ENCODE data around the gene SEPTIN6.
A peak's percentile ranks its signal among the peaks of the same experiment; 100 is the strongest.
"Not testable (repeated sequence)": the region's sequence is repeated elsewhere in the genome, so short reads cannot be mapped to it uniquely, and the experiment has no call there.

The SEPTIN6 gene

DNA sequence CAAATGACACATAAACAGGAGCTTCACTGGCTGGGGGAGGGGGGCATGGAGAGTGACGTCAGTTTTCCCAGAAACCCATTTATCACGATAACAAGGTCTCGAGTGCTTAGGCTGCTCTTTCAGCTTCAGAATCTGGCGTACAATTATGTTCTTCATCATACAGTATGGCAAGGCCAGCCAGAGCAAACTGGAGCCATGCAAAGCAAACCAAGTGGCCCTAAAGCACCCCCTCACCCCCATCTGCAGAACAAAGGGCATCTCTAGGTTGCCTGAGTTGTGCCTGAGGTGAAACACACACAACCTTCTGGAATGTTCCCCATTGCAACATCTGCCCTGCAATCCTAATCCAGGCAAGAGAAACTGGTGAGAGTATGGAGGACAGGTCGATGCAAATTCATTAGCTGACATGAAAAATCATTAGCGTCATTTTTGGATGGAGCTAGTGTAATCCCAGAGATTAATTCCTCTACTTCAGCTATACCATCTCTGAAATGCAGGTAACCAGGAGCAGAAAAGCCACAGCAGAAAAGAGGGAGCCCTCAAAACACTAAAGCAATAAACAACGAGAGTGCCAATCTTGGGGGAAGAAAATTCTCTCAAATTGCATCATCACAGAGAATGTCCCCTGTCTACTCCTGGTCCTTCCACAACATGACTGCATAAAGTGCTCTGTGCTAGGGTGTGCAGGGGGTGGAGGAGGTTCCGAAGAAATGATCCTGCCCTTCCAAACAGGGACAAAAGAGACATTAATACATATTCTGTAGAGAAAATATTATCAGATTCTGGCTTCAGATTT is 1.8 kb downstream of the SEPTIN6 start:
- peak in 1 of 2 donors; percentile 50 for DNase-seq (ENCODE audit: low read depth in 2 of 2)

DNA sequence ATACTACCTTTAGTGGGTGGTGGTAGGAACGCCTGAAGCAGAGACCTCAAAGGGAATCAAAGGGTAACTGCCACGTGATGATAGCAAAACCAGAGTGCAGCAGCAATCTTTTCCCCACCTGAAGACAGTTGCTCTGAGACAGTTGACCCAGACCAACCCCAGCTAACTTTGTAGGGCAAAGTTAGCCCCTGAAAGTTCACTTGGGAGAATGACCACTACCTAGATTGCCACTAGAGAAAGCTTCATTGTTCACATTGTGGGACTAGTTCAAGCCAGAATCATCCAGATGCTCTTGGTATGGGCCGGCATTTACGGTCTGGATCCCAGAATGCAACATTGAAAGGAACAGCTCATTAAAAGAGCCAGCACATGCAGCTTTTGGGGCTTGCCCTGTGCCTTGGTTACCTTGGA is 4.1 kb downstream of the SEPTIN6 start:
- no peak for DNase-seq (ENCODE audit: low read depth in 2 of 2)

DNA sequence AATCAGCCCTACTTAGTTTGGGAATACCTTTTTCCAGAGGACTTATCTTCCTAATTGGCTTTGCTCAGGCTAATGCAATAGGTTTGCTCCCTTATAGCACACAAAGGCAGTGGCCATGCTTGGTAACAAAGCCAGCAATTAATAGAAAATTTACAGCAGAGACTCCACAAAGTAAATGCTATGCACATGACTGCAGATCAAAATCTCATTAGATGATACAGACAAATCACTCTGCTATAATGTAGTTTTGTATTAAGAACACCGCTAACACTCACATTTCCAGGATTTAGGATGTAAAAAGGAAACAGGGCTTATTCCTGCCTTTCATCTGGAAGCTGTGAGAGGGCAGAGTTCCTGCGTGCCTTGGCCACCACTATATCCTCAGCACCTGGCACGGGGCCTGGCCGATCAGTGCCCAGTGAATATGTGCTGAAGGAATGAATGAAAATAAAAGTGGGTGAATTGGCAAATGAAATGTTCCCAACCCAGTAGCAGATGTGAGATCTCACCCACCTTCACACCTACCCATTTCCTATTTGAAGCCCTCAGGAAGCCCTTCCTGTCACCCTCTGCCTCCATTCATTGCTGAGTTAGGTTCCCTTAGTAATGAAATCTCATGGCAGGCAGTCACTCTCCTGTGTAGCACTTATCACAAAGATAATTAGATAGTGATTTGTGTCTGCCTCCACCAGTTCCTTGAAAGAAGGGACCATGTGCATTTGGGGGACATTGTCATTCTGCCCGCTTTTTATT is 5.1 kb downstream of the SEPTIN6 start:
- no peak for DNase-seq (ENCODE audit: low read depth in 2 of 2)

DNA sequence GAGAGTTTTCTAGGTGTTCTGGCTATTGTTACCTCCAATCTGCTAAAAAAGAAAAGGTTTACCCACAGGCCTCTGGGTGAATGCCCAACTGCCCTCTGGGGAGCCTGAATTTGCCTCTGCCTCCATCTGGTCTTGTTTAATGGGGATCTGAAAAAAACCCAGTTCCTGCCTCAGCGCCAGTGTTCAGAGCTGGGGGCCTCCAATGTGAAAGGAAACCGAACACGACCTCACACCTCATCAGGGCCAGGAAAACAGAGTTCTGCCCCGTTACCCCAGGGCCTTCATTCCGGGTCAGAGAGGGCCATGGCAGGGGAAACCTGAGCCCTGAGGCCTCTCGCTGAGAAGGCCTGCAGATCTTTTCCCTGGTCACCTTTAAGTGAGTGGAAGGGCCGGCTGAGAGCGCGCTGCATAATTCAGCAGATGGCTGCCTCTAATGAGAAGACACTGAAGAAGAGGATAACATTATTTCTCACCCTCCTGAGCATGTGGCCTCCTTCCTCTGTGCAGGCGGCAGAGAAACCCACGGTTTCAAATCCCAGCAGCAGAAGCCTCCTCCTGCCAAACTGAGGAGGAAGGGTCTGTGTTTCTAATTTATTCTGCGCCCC is 6.8 kb downstream of the SEPTIN6 start:
- no peak for DNase-seq (ENCODE audit: low read depth in 2 of 2)

DNA sequence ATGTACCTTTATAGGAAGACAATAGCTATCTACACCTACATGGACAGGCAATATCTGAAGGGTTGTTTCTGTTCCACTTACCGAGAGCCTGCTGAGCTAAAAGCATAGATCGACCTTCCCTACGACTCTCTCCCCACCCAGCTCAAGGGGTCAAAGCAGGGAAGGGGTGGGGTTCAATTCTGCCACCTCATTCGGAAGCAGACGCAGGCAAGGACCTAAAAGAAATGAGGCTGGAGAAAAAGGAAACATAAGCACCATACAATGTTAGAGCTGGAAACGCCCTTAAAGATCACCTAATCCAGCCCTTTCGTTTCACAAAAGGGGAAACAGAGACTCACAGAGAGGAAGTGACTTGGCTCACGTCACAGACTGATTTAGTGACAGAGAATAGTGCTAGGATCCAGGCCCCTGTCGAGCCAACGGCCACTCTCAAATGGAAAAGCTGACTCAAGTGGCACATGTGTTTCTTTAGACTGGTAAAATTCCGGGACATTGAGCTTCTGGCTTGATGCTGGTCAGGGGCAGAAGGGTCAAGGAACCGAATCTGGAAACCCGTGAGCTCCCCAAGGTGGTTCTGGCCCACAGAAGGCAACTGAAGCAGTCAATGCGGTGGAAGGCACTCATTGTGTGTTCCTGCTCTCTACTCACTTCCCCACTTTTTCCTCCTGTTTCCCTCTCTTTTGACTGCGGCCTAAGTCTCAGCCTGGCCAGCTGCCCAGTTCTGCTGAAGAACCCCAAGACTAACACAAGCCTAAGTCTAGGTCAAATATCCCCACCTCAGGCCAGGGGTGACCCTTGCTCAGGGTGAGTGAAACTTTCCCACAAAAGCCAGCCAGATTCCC is 7.5 kb downstream of the SEPTIN6 start:
- DNase-seq (ENCODE audit: low read depth in 2 of 2), result peak in 1 of 2 donors; percentile 34

DNA sequence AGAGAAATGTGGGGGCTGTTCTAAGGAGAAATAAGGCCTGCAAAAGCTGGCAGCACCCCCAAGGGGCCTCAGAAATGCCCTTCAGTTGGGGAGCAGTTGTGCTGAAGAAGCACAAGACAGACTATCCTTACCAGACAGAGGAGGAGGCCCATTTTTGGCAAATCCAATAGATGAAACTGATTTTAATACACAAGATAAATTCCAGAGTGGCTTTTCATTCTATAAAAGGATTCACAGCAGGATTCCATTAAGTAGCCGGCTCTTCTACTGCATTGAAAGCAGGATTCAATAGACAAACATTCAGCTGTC is 8.1 kb downstream of the SEPTIN6 start:
- DNase-seq (ENCODE audit: low read depth in 2 of 2), result no peak

DNA sequence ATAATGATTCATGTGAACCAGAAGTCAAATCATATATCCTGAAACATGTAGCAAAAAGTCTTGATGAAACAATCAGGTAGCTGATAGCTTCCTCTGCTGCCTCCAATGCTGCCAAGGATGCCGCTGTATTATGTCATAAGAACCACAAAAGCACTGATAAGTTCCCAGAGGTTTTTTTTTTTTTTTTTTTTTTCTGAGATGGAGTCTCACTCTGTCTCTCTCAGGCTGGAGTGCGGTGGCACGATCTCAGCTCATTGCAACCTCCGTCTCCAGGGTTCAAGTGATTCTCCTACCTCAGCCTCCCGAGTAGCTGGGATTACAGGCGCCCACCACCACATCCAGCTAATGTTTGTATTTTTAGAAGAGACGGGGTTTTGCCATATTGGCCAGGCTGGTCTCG is 8.7 kb downstream of the SEPTIN6 start:
- not testable (repeated sequence) for DNase-seq (ENCODE audit: low read depth in 2 of 2)

DNA sequence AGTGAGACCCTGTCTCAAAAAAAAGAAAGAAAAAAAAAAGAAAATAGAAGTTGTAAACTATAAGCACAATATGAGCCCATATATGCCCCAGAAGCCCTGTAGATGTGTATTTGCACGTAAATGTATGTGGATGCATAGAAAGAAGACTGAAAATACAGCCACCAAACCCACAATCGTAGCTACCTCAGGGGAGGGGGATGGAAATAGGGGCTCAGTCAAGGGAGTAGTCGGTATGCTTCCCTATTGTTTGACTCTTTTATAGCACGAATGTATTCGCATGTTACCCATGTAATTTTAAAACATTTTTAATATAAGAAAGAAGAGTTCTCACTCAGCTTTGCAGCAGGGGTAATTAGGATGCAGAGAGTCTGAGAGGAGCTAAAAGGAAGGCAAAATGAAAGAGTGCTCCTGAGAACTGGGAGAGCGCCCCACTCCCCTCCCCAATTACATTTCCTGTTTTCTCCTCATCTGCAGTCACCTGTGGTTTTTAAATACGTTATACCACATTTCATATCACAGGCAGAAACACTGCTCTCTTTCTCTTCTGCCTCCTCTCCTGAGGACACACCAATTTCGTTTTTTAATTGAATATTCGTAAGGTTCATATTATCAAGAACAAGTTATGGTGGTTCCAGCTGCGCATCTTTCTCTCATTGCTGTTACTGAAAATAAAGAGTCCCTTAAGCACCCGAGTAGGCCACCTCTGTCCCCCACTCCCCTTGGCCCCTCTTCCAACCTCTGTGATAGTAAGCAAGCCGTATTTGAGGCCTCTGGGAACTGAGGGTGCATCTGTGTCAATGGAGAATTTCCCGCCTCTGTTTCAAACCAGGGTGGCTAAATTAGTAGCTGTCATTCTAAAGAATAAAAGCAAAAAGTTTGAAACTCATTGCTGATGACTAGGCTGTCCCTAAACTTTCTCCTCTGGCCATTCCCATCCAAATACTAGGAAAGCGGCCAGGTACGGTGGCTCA is 10.7 kb downstream of the SEPTIN6 start:
- DNase-seq (ENCODE audit: low read depth in 2 of 2), result no peak

DNA sequence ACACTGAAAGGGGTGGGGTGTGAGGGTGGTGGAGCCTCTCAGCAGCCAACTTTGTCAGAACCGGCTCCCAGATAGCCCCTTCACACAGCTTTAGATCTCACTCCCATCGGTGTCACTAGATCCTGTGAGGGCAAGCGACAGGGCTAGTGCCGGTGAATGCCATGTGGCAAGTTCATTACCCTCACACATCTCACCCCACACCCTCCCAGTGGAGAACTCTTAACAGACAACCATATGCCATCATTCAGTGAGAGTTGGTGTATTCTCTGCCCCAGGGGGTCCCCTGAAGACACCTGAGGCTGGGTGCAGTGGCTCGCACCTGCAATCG is 15.3 kb downstream of the SEPTIN6 start:
- DNase-seq (ENCODE audit: low read depth in 2 of 2), result no peak

DNA sequence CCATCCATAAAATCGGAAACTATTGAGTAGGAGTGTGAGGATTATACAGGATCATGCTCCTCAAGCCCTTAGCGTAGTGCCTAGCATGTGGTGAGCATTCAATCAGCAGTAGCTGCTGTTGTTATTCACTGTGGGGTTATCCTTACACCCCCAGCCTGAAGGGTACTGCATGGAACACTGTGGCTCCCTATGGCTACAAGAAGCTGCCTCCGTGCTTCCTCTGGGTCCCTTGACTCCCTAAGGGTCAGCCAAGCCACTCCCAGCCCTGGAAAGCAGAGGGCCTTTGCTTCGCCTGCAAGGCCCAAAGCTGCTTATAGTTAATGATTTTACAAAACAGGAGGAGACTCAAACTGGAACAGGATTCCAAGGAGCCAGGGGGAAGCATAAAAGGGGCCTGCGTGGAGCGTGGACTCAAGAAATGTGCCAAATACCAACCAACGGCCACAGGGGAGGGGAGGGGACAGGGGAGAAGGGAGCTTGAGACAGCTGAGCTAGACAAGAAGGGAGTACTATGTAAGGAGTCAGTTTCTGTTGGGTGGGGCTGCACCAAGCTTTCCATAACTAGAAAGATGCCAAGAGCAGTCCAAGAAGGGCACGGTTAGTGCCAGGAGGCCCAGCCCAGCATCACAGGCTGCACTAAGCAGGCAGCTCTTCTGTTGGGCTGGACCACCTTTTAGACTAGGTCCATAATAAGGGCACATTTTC is 15.9 kb downstream of the SEPTIN6 start:
- no peak for DNase-seq (ENCODE audit: low read depth in 2 of 2)

DNA sequence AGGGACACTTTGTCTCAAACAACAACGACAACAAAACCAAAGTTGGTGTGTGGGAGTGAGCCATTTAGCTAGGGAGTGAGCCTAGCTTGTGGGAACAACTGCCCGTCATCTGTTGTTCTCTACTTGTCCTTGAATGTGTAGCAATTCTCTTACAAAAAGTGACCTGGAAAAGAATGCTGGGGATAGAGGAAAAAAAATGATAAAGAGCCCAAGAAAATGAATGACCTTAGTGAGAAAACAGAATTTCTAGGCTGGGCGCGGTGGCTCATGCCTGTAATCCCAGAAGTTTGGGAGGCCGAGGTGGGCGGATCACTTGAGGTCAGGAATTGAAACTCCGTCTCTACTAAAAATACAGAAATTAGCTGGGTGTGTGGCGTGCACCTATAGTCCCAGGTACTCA is 19.6 kb downstream of the SEPTIN6 start:
- no peak for DNase-seq (ENCODE audit: low read depth in 2 of 2)

DNA sequence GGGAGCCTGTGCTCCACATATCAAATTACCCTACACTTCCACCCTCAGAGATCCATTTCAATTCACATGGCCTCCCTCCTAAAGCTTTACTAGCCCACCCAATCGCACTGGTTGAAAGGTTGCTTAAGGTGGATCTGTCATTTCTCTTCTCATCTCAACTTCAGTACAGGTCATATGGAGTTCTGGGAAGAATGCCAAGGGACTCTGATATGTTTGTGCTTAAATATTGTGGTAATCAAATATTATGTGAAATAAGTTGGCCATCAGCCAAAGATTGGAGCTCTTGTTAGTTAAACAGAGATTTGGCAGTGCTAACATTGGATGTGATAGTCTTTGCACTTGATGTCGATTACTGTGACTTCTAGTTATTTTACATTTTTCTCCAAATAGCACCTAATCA is 20.5 kb downstream of the SEPTIN6 start:
- no peak for DNase-seq (ENCODE audit: low read depth in 2 of 2)

DNA sequence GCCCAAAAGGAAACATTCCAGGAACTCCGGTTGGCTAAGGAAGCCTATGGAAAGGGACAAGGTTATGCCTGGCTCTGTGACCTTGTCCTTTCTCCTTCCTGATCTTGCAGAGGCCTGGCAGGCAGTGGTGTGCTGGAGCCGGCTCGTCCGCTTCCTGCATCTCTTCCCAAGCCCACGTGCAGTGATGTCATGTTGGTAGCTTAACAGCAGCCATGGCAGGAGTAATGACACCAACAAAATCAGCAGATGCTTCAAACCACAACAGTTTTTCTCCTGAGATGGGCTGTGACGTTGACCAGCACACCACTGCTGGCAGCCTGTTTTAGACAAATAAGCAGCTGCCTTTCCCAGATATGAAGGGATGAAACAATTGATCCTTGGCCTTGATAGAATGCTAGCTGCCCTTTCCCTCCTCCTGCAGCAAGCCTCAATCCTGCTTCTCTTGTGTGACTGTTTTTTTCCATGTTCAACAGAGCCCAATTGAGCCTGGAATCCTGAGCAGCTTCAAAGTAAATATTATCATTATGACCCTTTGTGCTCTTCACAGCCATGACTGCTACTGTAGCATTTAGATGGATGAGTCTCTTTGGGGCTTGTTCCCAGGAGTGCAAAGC is 23.4 kb downstream of the SEPTIN6 start:
- no peak for DNase-seq (ENCODE audit: low read depth in 2 of 2)

DNA sequence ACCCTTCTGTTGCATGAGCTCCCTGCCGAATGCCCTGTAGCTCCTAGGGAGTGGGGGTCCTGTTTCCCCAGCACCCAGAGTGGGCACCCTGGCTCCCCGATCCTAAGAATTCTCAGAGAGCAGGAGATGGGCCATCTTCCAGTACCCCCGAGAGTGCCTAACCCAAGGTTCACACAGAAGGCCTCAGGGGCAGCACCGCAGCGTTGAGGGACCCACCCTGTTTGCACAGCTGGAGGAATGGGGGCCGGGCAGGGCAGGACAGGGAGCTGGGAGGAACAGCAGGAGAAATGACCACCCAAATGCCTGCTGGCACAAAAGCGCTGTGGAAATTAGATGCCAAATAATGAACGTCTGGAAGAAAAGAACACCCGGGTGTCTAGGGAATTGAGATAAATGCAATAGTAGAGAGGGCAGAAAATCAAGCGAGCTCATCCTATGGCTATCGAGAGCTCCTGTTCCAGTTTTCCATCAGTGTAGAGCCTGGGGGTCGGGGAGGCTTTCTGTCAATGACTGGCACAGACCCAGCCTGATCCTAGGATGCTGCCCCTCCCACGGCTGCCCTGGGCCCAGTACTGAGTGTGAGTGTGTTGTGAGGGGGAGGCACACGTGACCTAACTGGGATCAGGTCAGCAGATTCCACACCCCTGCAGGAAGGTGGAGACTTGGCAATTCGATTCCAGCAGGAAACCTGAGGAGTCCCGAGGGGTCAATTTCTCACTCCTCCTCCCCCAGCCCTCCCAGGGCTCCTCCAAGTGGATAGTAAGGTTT is 25.7 kb downstream of the SEPTIN6 start:
- DNase-seq (ENCODE audit: low read depth in 2 of 2), result no peak

DNA sequence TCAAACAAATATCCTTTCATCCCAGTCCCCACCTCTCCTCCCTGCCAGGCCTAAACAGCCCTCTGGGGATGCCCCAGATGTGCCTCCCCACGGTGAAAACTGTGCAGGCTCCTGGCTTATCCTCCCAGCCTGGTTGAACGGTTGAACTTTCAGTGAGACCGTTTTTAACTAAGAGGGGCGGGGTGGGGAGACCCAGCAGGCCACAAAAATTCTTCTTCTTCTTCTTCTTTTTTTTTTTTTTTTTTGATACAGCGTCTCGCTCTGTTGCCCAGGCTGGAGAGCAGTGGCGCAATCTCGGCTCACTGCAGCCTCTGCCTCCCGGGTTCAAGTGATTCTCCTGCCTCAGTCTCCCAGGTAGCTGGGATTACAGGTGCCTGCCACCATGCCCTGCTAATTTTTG is 28.1 kb downstream of the SEPTIN6 start:
- not testable (repeated sequence) for DNase-seq (ENCODE audit: low read depth in 2 of 2)

DNA sequence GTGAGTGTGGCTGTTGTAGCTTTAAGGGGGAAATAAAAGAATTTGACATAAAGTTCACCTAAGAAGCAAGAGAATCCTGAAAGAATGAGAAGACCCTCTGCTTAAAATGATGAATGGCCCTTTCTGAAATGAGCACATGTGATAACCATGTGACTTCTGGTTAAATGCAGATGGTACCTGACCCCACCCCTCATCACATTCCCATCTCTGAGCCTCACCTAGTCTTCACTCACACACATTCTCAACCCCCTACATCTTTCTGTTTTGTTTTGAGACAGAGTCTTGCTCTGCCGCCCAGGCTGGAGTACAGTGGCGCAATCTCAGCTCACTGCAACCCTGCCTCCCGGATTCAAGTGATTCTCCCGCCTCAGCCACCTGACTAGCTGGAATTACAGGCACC is 31.5 kb downstream of the SEPTIN6 start:
- DNase-seq (ENCODE audit: low read depth in 2 of 2), result no peak

DNA sequence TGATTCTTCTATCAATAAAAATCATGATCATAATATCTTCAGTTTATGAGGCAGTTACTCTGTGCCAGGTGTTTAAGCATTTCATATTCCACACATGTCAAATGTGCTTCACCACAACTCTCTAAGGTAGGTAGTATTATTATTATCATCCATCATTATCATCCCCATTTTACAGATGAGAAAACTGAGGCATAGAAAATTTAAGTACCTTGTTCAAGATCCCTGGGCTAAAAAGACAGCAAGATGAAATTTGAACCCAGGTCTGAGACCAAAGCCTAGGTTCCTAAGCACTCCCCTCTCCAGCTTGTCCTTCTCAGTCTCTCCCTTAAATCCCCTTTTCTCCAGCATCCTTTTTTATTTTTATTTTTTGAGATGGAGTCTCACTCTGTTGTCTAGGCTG is 33.4 kb downstream of the SEPTIN6 start:
- DNase-seq (ENCODE audit: low read depth in 2 of 2), result no peak

DNA sequence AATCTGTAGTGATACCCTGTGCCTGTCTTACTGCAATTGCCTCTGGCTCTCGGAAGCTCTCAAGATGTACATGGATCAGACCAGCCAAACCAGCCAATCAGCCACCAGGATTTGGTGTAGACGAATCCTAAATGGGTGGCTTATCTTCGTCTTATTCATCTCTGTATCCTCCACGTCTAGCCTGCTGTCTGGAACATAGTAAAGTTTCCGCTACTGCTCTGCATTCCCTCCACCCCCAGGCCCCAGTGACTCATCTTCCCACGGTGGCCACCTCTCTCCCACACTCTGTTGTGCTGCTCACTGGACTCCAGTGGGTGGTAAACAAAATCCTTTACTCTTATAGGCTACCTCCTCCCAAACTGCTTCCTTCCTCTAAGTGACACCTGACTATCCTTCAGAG is 37.8 kb downstream of the SEPTIN6 start:
- peak; percentile 45 to 59 for DNase-seq (ENCODE audit: low read depth in 2 of 2)

DNA sequence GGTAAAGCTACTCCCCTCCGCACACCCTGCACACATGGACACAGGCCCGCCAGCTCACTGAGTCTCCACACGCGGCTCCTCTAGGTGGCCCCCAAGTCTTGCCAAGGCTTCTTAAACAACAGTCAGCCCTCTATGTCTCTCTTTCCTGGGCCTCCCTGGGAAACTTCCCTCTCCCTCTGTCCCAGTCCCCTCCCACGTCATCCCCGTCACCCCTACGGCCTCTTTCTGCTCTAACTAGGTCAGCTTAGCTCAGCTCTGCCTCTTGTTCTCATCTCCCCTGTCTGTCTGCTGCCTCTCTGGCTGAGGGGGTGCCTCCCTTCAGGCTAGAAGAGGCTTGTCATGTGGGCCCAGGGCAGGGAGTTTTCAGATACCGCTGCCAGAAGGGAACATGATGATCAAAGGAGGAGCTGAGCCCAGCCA is 38.8 kb downstream of the SEPTIN6 start:
- DNase-seq (ENCODE audit: low read depth in 2 of 2), result no peak

All from stimulated activated CD8-positive, alpha-beta memory T cell treated with anti-CD3 and anti-CD28 coated beads, Interleukin-15, amount 100 ng/mL, for 48 hours (primary cell).